Endodermal cell (in vitro differentiated cells): ENCODE measurements around the gene NKD2. TPM values are rescaled to one million over a fixed set of nuclear protein-coding genes. Genes with fewer than 3 reads are reported as not detected.

ENCODE experiments used
- DNase-seq: peaks from one replicate; pipeline ENCODE4 v3.0.0-alpha.2; 2017
- H3K27ac ChIP-seq: 2 replicates; pipeline ENCODE4 v1.5.1; 2013; ENCODE audit warnings: mild to moderate bottlenecking, low read depth, low read length, moderate library complexity
- H3K27me3 ChIP-seq: 2 replicates; pipeline ENCODE4 v1.6.1; 2013; ENCODE audit warnings: mild to moderate bottlenecking, low read length, moderate library complexity; ENCODE audit not compliant: insufficient read depth, control insufficient read depth, poor library complexity, severe bottlenecking
- H3K36me3 ChIP-seq: 2 replicates; pipeline ENCODE4 v1.7.0; 2013; ENCODE audit warnings: mild to moderate bottlenecking, low read length, moderate library complexity; ENCODE audit not compliant: control insufficient read depth, insufficient read depth
- H3K4me1 ChIP-seq: one replicate; pipeline ENCODE4 v1.7.0; 2013; ENCODE audit warnings: low read length; ENCODE audit not compliant: control insufficient read depth, insufficient read depth
- H3K4me3 ChIP-seq: 2 replicates; pipeline ENCODE4 v1.5.1; 2013; ENCODE audit warnings: mild to moderate bottlenecking, low read length, moderate library complexity
- H3K9ac ChIP-seq: 2 replicates; pipeline ENCODE4 v1.6.1; 2013; ENCODE audit warnings: mild to moderate bottlenecking, low read length, moderate library complexity; ENCODE audit not compliant: poor library complexity, severe bottlenecking; ENCODE audit errors: extremely low read depth
- H3K9me3 ChIP-seq: 2 replicates; pipeline ENCODE4 v1.6.1; 2013; ENCODE audit warnings: mild to moderate bottlenecking, low read length, moderate library complexity; ENCODE audit not compliant: control insufficient read depth
- H3K27ac Mint-ChIP-seq: 2 replicates; pipeline ENCODE4 v1.8.0; 2020; ENCODE audit warnings: mixed read lengths
- H3K27me3 Mint-ChIP-seq: 2 replicates; pipeline ENCODE4 v1.8.0; 2021; ENCODE audit warnings: mild to moderate bottlenecking, mixed read lengths; ENCODE audit not compliant: insufficient read depth
- H3K36me3 Mint-ChIP-seq: 2 replicates; pipeline ENCODE4 v1.8.0; 2020; ENCODE audit warnings: low read depth, mixed read lengths
- H3K4me1 Mint-ChIP-seq: 2 replicates; pipeline ENCODE4 v1.8.0; 2020; ENCODE audit warnings: mixed read lengths
- H3K4me3 Mint-ChIP-seq: 2 replicates; pipeline ENCODE4 v1.8.0; 2020; ENCODE audit warnings: mild to moderate bottlenecking, moderate library complexity, mixed read lengths
- H3K9me3 Mint-ChIP-seq: 2 replicates; pipeline ENCODE4 v1.8.0; 2020; ENCODE audit warnings: mild to moderate bottlenecking, mixed read lengths
- WGBS, 2 experiments: methylation state at CpG; one replicate each; pipeline versions ENCODE4 v1.1.5 to v1.1.7; 2013; ENCODE audit warnings: missing lambda C conversion rate in 2 of 2, mixed read lengths in 1 of 2; ENCODE audit not compliant: insufficient coverage in 1 of 2, insufficient read length in 1 of 2; 5-methylcytosine and 5-hydroxymethylcytosine counted together
- total RNA-seq, 2 donors: library from RNA; stranded (reverse); fragmentation: NEBNext Ultra II Directional in 1 of 2; extraction: Animal tissue kit (Norgen Biotek cat#: 25700) in 1 of 2; gene quantifications; 2 replicates in 1 of 2; 3 replicates in 1 of 2; pipeline ENCODE4 v1.2.1, GENCODE V29; 2021
- TF ChIP-seq, protein P1 (sequence below): fragments of 200-600 bp; sonication (generic); conservative IDR thresholded peaks from 2 replicates; pipeline ENCODE4 v1.5.0; 2021; ENCODE audit warnings: antibody characterized with exemption, mild to moderate bottlenecking

Gene NKD2
- total RNA-seq, 2 donors from 2014 or later = 11.2 to 13.9 TPM

DNA sequence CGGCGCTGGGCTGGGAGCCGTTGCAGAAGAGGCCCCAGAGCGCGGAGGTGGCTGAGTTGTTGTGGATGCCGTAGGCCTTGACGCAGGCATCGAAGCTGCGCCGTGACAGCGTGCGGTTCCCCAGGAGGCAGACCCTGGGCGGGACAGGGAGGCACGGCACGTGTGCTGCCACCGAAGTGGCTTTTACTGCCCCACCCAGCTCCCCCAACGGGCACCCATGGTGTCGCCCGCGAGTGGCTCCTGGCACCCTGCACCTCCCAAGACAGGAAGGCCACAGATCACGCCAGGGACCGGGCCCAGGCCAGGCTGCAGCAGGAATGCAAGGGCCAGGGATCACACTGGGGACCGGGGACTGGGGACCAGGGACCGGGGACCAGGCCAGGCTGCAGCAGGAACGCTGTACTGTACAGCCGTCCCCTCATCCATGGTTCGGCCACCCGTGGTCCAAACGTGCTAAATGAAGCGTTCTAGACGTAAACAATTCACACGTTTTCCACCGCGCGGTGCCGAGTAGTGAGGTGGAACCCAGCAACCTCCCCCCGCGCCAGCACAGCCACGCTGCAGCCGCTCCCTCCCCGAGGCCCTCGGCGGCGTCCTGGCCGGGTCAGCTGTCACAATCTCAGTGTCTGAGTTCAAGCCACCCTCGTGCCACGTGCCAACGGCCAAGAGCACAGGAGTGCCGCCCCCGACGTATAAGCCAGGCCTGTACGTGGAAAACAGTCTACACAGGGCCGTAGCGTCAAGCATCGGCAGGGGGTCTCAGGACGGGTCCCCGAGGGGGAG is 75.4 kb downstream of the NKD2 start:
- Histone ChIP-seq H3K4me1 (no peaks in the 10 kb centered on the region), H3K9me3 (no peaks in the 10 kb centered on the region), H3K27ac (no peak overlapping the region), H3K4me3 (no peak overlapping the region), H3K36me3 (peaks cover 7% of the 10 kb centered on the region), H3K9ac (no peak overlapping the region), H3K27me3 (no peaks in the 10 kb centered on the region)
- Mint-ChIP-seq H3K9me3 (no peaks in the 10 kb centered on the region), H3K27ac (no peak overlapping the region), H3K36me3 (peaks cover 32% of the 10 kb centered on the region), H3K4me1 (no peaks in the 10 kb centered on the region), H3K4me3 (no peak overlapping the region), H3K27me3 (no peaks in the 10 kb centered on the region)
- TF ChIP-seq, protein P1, sequence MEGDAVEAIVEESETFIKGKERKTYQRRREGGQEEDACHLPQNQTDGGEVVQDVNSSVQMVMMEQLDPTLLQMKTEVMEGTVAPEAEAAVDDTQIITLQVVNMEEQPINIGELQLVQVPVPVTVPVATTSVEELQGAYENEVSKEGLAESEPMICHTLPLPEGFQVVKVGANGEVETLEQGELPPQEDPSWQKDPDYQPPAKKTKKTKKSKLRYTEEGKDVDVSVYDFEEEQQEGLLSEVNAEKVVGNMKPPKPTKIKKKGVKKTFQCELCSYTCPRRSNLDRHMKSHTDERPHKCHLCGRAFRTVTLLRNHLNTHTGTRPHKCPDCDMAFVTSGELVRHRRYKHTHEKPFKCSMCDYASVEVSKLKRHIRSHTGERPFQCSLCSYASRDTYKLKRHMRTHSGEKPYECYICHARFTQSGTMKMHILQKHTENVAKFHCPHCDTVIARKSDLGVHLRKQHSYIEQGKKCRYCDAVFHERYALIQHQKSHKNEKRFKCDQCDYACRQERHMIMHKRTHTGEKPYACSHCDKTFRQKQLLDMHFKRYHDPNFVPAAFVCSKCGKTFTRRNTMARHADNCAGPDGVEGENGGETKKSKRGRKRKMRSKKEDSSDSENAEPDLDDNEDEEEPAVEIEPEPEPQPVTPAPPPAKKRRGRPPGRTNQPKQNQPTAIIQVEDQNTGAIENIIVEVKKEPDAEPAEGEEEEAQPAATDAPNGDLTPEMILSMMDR = no peak
- no peak for DNase-seq
- WGBS, 2 experiments = 93% methylated on average over 46 to 57 of the region's 57 CpGs

DNA sequence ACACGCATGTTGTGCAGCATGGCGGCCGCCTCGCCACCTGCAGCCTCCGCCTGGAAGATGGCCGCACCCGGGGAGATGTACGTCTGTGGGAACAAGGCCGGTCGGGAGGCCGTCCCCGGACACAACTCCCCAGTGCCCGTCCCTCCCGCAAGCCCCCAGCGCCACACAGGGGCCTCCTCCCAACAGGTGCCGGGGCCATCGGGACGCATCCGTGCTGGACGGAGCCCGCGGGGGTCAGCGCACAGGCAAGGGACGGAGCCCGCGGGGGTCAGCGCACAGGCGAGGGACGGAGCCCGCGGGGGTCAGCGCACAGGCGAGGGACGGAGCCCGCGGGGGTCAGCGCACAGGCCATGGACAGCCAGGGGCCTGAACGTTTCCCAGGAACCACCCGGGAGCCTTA is 76.8 kb downstream of the NKD2 start:
- Histone ChIP-seq H3K27me3 (no peaks in the 10 kb centered on the region), H3K9me3 (no peaks in the 10 kb centered on the region), H3K36me3 (peaks cover 7% of the 10 kb centered on the region), H3K27ac (no peak overlapping the region), H3K4me1 (no peaks in the 10 kb centered on the region), H3K9ac (no peak overlapping the region), H3K4me3 (no peak overlapping the region)
- Mint-ChIP-seq H3K4me1 (no peaks in the 10 kb centered on the region), H3K4me3 (no peak overlapping the region), H3K27ac (no peak overlapping the region), H3K9me3 (no peaks in the 10 kb centered on the region), H3K27me3 (no peaks in the 10 kb centered on the region), H3K36me3 (peaks cover 31% of the 10 kb centered on the region)
- 95 to 98% methylated on average over 32 to 39 of the region's 39 CpGs for WGBS, 2 experiments
- no peak for DNase-seq
- TF ChIP-seq, protein P1 = no peak

DNA sequence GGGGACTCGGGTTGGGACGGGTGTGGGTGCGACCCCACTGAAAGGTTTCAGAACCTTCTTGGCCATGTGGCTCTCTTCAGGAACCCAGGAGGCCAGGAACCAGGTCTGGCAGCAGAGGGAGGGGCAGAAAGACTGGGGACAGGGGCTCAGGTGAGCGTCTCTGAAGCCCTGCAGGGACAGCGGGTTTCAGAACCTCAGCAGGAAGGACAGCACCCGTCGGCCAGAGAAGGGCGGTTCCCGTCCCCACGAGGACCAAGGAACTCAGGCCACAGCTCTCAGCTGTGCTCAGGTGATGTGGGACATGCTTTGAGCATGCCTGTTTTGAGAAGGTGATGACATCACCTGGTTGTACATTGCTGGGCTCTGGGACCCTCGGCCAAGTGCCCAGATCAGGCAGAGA is 77.5 kb downstream of the NKD2 start:
- Mint-ChIP-seq H3K4me3 (no peak overlapping the region), H3K27ac (no peak overlapping the region), H3K36me3 (peaks cover 26% of the 10 kb centered on the region), H3K4me1 (no peaks in the 10 kb centered on the region), H3K9me3 (no peaks in the 10 kb centered on the region), H3K27me3 (no peaks in the 10 kb centered on the region)
- Histone ChIP-seq H3K27me3 (no peaks in the 10 kb centered on the region), H3K9ac (no peak overlapping the region), H3K4me1 (no peaks in the 10 kb centered on the region), H3K36me3 (peaks cover 9% of the 10 kb centered on the region), H3K27ac (no peak overlapping the region), H3K9me3 (no peaks in the 10 kb centered on the region), H3K4me3 (no peak overlapping the region)
- DNase-seq = no peak
- TF ChIP-seq, protein P1 = no peak
- 84 to 94% methylated on average over 8 to 11 of the region's 11 CpGs for WGBS, 2 experiments
